SH-SY5Y (cell line): Measurements from ENCODE around the gene MEF2B.

ENCODE experiments used
- GATA2 ChIP-seq: IDR thresholded peaks from 2 replicates; pipeline ENCODE4 v1.6.1; 2011; ENCODE audit warnings: mild to moderate bottlenecking, low read depth, low read length
- GATA3 ChIP-seq: IDR thresholded peaks from 2 replicates; pipeline ENCODE4 v1.6.1; 2011; ENCODE audit warnings: low read depth, mild to moderate bottlenecking, low read length, moderate library complexity

MEF2B gene

DNA sequence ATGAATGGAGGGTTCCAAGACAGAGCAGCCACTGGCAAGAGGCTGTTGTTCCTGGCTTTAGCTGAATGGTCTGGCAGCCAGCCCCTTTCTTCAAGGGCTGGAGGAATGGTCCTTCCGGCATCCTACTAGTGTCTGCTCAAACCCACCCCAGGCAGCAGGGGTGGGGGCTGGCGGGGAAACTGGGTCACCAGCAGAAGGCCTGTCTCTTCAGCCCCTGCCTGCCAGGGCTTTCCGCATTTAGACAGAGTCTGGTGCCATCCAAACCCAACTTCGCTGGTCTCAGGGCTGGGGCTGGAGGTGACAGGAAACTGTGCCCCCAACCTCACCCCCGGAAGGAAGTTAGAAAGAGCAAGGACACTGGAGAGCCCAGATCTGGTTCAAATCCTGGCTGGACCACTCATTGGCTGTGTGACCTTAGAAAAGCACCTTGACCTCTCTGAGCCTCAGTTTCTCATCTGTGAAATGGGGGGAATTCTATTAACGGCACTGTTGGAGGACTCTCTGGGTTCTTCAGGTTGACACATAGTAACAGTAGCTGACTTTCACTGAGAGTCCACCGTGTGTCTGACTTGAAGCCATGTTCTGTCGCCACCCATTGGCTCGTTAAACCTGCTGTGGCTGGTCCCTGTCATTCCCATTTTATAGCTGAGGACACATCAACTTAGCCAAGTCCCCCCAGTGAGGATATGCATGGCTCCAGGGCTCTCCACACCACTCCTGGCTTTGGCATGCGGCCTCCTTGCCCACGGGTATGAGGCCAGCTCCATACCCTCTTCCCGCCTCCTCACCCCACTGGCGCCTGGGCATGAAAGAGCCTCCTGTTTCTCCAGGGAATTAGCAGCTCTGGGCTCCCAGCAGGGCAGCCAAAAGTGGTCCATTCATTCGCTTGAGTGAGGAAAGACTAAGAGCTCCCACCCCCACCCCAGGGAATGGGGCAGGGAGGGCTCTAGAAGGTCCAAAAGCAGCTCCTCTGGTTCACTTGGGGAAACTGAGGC lies 35.6 kb upstream of the MEF2B start:
- TF ChIP-seq GATA3 (no peak), GATA2 (no peak)

DNA sequence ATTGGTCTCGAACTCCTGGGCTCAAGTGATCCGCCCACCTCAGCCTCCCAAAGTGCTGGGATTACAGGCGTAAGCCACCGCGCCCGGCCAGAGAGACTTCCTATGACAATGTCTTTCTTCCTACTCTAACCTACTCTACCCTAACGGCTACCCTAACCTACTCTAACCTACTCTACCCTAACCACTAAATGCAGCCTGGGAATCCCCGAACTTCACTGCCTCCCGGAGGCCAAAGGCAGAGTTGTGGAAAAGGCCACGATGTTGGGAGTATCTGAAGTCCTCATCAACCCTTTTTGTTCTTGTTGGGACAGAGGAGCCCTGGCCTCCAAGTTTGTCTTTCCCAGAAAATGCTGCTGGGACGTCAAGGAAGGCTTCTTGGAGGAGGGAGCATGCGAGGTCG lies 34.1 kb upstream of the MEF2B start:
- TF ChIP-seq GATA3 (no peak), GATA2 (no peak)

DNA sequence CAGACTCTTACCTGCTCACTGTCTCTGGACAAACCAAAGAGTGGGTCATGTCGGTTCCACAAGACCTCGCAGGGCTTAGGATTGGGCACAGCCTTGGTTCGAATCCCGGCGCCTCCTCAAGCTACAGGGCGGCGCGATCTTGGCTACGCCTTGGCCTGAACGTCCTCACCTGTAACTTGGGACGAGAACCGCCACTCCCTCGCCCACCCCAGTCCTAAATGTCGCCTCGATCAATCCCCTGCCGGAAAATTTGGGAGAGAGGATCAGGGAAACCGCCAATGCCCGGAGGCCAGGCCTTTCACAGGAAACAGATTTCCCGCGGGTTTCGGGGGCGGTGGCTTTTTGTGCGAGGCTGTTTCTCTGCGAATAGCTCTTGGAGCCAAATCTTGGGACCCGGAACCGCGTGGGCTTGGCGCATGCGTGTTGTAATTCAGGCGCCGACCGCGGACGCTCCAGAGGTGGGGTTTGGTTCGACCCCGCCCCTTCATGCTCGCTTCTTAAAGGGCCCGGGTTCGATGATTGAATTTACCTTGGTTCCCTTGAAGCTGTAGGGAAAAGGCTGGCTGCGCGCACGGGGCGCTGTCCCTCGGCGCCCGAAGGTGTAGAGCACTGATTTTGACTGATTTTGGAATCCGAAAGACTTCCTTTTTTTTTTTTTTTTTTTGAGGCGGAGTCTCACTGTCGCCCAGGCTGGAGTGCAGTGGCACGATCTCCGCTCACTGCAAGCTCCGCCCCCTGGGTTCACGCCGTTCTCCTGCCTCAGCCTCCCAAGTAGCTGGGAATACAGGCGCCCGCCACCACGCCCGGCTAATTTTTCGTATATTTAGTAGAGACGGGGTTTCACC lies 33.2 kb upstream of the MEF2B start, which contains the start of gene NR2C2AP:
Gene NR2C2AP, minus strand, starts transcription at position 403 of the 845 bp plus-strand sequence. Its CDS starts 354 bp downstream, at position 49.
- TF ChIP-seq GATA3 (no peak), GATA2 (no peak)

DNA sequence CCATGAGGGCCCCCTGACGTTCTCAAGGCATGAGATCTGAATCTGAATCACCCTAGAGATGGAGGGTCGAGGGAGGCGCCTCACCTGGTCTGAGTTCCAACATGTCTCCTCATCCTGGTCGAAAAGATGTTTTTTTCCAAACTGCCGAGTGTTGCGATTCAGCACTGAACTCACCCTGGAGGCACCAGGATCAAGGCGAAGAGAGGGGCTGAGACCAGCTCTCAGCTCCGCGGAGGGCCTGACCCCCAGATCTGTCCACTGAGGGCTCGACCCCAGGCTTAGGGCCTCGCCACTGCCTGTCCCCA lies 32.6 kb upstream of the MEF2B start:
- TF ChIP-seq GATA2, result no peak
- no peak for TF ChIP-seq GATA3

DNA sequence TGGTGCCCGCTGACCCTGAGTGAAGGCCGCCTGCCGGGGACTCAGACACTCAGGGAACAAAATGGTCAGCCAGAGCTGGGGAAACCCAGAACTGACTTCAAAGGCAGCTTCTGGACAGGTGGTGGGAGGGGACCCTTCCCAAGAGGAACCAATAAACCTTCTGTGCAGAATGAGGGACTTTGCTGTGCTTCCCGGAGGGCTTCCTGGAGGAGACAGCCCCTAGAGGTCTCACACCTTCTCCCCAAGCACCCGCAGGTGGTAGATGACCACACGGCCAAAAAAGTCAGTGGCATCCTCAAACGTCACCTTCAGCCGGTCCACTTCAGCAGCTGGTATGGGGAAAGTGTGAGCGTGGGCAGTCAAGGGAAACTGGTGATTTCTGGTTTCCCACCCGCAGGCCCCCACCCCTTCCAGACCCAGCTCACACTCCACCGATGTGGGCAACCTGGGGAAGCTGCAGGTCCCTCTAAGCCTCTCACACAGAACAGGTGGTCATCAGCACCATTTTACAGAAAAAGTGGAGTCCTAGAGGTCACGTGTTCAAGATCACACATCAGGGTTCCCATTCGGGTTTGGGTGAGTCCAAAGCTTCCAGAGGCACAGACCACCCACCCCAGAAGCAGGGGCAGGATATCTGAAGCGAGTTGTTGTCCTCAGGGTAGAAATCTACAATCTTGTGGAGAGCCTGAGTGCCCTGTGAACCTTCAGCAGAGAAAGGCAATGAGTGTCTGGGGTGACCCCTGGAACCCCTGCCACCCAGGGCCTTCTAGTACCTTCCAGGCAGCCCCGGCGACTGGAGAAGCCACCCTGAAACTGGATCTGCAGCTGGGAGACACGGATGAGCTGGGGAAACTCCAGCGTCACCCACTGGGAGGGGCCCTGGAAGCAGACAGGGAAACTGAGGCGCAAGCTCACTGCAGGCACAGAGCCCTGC lies 31.9 kb upstream of the MEF2B start:
- TF ChIP-seq GATA3 (no peak), GATA2 (no peak)

GRCh38 chr19:19193926-19194325 lies 23.9 kb upstream of the MEF2B start:
- TF ChIP-seq GATA3, result no peak
- no peak for TF ChIP-seq GATA2

DNA sequence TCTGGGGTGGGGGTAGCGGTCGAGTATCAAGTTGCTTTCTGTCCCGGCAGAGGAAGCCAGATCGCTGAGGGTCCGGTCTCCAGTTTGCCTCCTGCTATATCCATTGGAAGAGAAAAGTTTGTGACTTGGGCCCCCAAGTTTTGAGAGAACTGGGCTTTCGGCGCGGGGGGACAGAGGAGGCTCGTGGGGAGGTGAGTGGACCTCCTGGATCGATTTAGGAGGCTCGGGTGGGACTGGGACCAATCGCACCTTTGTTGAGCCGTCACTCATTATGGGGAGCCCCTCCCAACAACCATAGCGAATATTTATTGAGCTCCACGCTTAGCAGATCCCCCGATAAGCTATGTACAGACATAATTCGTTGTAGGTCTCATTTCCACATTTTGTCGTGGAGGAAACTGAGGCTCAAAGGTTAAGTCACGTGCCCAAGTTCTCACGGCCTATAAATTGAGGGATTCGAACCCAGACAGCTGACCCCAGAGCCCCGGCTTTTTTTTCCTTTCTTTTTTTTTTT lies 22.9 kb upstream of the MEF2B start:
- TF ChIP-seq GATA3 (no peak), GATA2 (peak; percentile 68)

DNA sequence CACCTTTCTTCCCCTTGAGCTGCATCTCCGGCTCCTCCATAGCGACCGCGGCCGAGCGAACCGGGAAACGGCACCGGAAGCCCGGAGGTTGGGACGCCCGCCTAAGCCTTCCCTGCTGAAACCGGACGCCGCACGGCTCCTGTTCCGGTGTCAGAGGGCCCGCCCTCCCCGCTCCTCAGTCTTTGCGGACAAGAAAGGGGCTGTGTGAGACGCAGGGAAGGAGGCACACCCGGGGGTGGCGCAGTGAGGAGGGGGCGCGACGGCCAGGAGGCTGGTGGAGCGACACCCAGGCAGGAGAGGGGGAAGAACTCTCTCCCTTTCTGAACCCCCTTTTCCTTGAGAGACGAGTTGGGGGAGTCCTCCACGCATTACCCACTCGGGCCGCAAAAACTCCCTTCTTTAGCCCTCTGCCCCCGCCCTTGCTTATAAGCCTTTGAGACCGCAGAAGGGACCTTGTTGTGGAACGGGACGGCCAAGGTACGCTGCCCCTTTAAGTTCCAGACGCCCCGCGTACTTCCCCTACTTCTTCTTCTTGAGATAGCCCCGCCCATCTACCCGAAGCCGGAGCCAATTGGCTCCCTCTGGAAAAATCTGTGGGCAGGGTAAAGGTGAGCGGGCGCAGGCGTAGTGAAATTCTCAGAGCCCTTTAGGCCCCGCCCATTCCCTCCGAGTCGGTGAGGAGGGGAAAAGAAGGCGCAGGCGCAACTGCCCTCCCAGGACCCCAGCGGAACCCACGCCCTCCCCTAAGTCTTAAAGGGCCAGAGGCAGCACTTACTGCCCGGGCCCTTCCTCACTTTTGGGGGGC lies 22.2 kb upstream of the MEF2B start, which contains the start of the genes BORCS8 and RFXANK:
Gene BORCS8, minus strand, starts transcription at position 75 of the 805 bp plus-strand sequence. Its CDS starts 35 bp downstream, at position 40.
Gene RFXANK, plus strand, starts transcription at position 181 of the 805 bp plus-strand sequence. CDS start 1,689 bp downstream, outside the sequence.
- TF ChIP-seq GATA2, result no peak
- no peak for TF ChIP-seq GATA3

DNA sequence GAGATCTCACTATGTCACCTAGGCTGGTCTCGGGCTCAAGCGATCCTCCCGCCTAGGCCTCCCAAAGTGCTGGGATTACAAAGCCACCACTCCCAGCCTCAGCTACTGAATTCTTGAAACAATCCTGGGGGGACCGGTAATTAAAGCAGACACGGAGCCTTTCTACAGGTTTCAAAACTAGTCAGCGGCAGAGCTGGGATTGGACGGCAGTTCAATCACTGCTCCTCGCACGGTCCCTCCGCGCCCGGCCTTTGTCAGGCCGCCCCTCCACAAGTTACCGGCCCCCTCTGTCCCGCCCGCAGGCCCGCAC lies 21.7 kb upstream of the MEF2B start:
- TF ChIP-seq GATA3 (no peak), GATA2 (no peak)

- TF ChIP-seq GATA2 (no peak), GATA3 (no peak)
These were observed 16.7 kb upstream of the MEF2B start for GRCh38 chr19:19186742-19187141.

- no peak for TF ChIP-seq GATA3
These were observed 16.0 kb upstream of the MEF2B start for GRCh38 chr19:19185853-19186740.
